Measurements from ENCODE around the gene MLST8.

- TF ChIP-seq CTCF (IDR thresholded peaks at IDR 0.05 in 2 of 3, conservative IDR thresholded peaks at IDR 0.05 in 1 of 3; ENCODE audit: borderline replicate concordance in 1 of 3, insufficient read depth in 1 of 3, low read depth in 2 of 3, low read length in 2 of 3) (no peak), EZH2phosphoT487 (IDR thresholded peaks at IDR 0.05; ENCODE audit: borderline replicate concordance) (no peak), POLR2A (IDR thresholded peaks at IDR 0.05; ENCODE audit: borderline replicate concordance, extremely low read depth, insufficient read depth, insufficient read length) (no peak), ZNF274 (IDR thresholded peaks at IDR 0.05; ENCODE audit: low read depth, low read length) (no peak), POLR2AphosphoS5 (IDR thresholded peaks at IDR 0.05; ENCODE audit: low read depth, low read length) (no peak), RAD21 (IDR thresholded peaks at IDR 0.05; ENCODE audit: low read depth) (no peak), REST (IDR thresholded peaks at IDR 0.05; ENCODE audit: low read depth) (no peak), FOSL1 (IDR thresholded peaks at IDR 0.05; ENCODE audit: low read depth) (no peak), EZH2 (IDR thresholded peaks at IDR 0.05) (no peak), SIN3A (IDR thresholded peaks at IDR 0.05; ENCODE audit: low read depth) (no peak)
Measured at GRCh38 chr16:2162676-2163118, 42.6 kb upstream of the MLST8 start.
